HG03064 (cell line): ENCODE measurements around the gene UBE2S.
"Not testable (repeated sequence)": the region's sequence is repeated elsewhere in the genome, so short reads cannot be mapped to it uniquely, and the experiment has no call there.

Experiments used
- ATAC-seq: cut with Tn5 transposase; IDR thresholded peaks from one replicate; pipeline ENCODE4 v1.9.1; 2021; ENCODE audit warnings: low read depth; ENCODE audit not compliant: unreplicated experiment

UBE2S gene

DNA sequence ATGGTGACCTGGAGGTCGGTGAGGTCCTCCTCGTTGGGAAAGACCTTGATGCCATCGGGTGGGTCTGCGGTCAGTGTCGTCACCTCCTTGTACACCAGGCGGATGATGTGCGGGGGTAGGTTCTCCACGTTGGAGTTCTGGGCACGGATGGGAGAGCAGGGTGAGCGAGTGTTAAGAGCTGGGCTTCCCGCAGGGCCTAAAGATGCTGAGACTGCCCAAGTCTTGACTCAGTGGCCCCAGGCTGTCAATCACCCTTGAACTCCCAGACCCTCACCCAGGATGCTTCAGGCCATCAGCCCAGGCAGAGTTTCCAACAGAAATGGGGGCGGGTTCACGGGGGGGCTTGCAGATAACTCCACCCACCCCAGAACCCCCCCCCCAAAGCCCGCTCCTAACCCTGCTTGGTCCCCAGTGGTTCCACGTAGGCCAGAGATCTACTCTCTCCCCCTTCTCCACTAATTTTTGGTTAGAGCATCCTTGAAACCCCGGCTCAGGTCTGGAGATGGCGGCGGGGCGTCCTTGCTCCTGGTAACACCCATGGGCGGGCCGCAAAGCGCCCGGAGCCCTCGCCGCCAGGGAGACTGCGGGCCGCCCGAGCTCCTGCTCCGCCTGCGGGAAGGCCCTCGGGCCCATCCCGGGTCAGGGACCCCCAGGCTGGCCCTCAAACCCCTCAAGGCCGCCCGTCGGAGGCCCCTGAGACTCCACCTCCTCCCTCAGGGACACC lies 600 bp downstream of the UBE2S start:
- peak; percentile 2 for ATAC-seq

DNA sequence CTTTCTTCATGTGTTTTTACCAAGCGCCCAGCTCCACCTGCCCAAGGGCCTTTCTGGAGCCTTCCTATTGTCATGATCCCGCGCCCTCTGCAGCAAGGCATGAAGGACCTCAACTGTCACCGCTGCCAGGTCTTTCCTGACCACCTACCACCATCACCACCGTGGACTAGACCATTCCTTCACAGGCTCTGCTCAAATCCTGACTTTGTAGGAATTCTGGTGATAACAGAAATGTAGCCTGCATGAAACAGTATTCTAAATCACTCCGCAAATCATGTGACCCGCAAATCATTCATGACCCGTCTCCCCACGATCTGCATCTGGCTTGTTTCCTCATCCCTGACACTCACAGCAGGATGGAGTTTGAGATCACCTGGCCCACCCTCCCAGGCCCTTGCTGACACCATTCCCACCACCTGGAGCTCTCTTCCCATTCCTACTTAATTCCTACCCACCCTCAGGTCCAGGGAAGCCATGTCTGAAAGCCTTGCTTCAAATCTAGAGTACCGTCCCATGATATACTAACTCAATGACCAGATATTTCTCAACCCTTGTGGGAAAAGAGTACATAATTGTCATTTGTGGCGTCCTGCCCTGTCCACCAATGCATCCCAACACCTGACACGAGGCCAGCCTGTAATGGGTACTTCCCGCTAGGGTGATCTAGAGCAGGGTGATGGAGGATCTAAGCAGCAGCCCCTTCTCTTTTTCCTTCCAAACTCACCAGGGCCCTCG lies 1.3 kb downstream of the UBE2S start:
- no peak for ATAC-seq

- no peak for ATAC-seq
These were observed 1.9 kb downstream of the UBE2S start for GRCh38 chr19:55405638-55406037.

DNA sequence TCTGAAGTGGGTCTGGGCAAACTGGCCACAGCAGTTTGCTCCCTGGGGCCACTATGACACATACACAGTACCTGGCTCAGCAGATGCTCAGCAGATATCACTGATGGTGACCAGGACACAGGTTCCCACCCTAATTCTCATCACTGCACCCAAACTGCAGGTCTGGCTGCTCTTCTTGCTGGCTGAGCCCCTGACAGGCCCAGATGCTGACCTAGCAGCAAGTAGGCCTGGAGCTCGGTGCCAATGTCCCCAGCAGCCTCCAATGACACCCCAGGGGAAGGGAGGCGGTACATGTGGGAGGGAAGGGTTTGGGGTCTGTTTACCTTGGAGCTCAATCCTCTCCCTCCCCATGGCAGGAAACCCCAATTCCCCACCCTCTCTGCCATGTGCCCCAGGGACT lies 5.1 kb downstream of the UBE2S start:
- no peak for ATAC-seq

DNA sequence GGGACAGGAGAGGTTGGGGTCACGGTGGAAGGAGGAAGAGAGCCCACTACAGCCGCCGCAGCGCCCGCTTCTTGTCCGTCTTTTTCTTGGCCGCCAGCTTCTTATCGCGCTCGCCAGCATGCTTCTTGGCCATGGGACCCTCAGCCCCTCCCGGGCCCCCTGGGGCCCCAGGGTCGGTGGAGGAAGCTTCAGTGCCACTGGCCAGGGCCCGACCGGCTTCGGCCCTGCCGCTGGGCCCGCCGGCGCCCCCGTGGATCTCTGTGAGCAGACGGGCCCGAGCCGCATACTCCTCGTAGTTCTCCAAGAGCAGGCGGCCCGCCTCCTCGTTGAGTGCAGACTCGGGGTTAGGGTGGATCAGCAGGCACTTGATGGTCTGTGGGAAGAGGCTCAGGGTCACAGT lies 6.2 kb downstream of the UBE2S start:
- not testable (repeated sequence) for ATAC-seq

- ATAC-seq: no peak
These were observed 7.1 kb downstream of the UBE2S start for GRCh38 chr19:55400281-55401087.

- ATAC-seq: no peak
These were observed 9.2 kb downstream of the UBE2S start for GRCh38 chr19:55398200-55398925.

- no peak for ATAC-seq
These were observed 14.5 kb downstream of the UBE2S start for GRCh38 chr19:55392820-55393761.

DNA sequence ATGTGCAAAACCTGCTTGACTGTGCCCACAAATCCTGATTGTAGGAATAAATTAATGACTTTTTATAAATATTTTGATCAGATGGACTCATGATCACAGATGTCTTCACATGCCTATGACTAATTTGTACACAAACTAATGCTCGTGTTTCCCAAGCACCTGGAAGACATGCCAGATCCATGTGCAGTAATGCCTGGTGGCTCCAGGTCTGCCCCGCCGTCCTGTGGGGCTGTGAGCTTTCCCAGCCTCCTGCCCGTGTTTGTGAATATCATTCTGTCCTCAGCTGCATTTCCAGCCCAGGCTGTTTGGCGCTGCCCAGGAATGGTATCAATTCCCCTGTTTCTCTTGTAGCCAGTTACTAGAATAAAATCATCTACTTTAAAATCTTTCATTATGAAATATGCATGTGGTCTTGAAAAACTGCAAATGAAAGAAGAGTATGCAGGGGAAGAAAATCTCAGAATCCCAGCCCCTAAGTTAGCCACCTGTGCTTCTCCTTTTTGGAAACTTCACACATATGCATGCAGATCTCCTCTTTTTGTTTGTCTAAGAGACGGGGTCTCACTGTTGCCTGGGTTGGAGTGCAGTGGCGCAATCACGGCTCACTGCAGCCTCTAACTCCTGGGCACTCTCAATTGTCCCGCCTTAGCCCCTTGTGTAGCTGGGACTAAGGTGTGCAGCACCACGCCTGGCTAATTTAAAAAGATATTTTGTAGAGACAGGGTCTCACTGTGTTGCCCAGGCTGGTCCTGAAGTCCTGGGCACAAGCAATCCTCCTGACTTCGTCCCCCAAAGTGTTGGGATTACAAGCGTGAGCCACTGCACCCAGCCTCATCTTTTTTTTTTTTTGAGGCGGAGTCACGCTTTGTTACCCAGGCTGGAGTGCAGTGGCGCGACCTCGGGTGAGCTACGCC lies 15.6 kb downstream of the UBE2S start:
- ATAC-seq: no peak

DNA sequence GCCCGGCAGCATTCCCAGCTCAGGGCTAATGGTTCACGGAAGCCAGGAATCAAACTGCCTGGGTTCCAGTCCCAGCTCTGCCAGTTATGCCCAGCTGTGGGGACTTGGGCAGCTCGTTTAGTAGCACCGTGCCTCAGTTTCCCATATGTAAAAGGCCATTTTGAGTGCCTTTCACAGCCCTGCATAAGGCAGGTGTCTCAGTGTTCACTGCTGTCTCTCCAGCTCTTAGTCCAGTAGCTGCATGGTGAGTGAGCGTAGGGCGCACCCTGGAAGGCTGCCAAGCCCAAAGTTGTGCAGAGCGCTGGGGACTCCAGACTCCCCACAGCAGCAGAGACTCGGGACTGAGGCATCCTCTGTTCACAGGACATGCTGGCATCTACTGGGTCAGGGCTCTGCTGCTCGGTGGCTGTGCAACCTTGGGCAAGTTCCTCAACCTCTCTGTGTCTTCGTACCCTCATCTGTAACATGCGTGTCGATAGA lies 16.4 kb downstream of the UBE2S start:
- no peak for ATAC-seq

GRCh38 chr19:55390461-55390880 lies 17.1 kb downstream of the UBE2S start:
- ATAC-seq: no peak

GRCh38 chr19:55389386-55390317 lies 17.9 kb downstream of the UBE2S start:
- no peak for ATAC-seq

DNA sequence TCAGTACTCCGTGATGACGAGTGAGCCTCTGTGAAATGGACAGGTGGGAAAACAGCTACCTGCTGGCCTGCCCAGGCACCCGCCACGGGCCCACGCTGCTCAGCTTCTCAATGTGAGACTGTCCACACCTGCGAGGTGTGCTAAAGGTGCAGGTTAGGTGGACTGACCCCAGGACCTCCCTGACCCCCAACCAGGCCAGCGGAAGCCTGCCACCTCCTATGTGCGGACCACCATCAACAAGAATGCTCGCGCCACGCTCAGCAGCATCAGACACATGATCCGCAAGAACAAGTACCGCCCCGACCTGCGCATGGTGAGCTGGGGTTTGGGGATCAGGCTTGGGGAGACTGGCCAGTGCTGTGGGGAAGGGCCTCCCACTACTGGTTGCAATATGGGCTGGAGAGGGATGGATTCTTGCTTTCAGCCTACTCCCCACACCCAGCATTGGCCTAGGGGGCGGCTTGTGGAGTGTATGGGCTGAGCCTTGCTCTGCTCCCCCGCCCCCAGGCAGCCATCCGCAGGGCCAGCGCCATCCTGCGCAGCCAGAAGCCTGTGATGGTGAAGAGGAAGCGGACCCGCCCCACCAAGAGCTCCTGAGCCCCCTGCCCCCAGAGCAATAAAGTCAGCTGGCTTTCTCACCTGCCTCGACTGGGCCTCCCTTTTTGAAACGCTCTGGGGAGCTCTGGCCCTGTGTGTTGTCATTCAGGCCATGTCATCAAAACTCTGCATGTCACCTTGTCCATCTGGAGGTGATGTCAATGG lies 19.7 kb downstream of the UBE2S start:
- no peak for ATAC-seq

DNA sequence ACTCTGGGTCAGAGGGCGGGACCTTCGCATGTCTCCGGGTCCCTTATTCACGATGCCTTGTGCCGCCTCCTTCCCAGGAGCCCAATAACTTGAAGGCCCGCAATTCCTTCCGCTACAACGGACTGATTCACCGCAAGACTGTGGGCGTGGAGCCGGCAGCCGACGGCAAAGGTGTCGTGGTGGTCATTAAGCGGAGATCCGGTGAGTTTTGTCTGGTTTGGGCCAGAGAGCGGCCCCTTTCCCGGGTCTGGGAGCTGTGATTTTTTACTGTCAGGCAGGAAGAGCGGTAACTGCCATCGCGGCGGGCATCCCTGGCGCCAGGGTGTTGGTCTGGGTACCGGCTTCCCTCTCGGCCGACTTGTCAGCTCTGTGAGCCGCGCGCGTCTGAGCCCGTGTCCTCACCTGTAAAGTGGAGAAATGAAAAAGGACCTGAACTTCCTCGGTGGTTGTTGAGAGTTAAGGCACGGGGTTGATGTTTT lies 21.1 kb downstream of the UBE2S start:
- ATAC-seq: no peak

- peak; percentile 52 for ATAC-seq
These were observed 21.7 kb downstream of the UBE2S start, which contains the start of gene RPL28 for GRCh38 chr19:55385724-55386492. TSS of gene RPL28 (plus strand) at chr19:55385932. CDS start at chr19:55386358, 426 bp downstream.
